ENCODE data around the gene BICDL2.

BICDL2 gene

DNA sequence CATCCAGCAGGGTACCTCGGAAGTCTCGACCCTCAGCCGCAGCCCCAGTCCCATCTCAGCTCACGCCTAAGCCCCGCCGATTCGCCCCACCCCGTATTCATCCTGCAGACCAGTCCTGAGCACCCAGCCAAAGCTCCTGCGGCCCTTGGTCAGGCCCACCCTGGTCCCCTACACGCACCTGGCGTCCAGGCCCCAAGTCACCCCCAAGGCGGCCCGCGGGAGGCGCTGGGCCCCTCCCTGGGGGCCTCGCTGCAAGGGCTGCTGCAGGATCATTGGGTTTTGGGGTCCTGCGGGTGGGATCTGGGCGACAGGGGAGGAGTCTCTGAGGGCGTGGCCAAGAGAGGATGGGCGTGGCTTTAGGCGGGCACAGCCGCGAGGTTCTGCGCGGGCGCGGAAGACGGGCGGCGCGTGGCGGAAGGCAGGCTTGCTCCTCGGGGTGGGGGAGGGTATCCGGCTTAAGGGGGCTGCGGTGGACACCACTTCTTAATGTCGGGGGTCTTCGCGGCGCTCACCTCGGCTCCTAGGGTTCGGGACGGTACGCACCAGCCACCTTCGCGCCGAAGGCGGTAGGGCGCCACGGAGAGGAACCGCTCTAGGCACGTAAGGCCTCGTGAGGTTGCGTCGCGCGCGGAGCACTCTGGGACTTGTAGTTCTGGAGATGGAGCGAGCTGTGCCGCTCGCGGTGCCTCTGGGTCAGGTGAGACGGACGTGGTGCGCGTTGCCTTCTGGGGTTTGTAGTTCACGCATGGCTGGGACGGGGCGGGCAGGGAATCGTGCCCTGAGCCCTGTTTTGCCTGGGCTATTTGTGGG lies 12.9 kb downstream of the BICDL2 start, which contains the start of the genes HCFC1R1 and THOC6:
Gene HCFC1R1, minus strand, starts transcription at position 274 of the 810 bp plus-strand sequence. Its CDS starts 1 bp downstream, at position 273.
Gene THOC6, plus strand, starts transcription at position 367 of the 810 bp plus-strand sequence. Its CDS starts 292 bp downstream, at position 659.
- DNase-seq, result peak; percentile 95 to 96

DNA sequence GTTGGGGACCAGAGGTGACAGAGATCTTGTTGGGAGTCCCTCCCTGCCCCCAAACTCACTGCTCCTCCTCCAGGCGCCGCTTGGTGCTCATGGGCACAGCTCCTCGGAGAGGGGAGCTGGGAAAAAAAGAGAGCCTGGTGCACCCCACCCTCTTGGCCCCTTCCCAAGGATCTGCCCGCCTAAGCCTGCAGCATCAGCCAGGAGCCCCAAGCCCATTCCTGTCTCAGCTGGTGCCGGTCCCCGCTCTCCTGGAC lies 13.4 kb downstream of the BICDL2 start:
- DNase-seq, result no peak

DNA sequence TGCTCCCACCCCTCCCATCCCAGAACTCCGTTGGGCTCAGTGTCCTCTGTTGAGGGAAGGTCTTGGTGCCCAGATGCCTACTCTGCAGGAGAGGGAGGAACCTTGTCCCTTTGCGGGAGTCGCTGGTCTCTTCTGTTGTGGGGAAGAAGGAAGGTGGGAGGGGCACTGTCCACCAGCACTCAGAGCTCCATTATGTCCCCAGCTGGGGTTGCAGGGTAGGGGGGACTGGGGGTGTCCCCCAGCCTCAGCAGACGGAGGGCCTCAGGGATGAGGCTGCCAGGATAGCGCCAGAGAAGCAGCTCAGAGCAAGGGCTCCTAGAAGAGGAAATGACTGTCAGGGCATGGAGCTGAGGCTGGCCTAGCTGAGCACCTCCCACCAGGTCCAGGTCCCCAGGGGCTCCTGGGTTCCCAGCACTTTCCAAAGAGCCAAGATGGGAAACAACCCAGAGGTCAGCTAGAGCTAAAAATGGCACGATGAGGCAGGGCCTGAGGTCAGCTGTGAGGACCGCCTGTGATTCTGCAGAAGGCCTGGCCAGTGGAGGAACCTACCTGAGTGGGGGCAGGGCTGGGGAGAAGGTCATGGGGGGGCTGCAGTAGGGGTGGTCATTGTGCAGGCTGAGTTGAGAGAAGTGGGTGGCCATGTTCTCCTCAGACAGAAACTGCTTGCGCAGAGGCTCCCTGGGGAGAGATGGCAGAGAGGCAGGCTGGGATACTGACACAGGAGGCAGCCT lies 13.9 kb downstream of the BICDL2 start:
- DNase-seq, result no peak

DNA sequence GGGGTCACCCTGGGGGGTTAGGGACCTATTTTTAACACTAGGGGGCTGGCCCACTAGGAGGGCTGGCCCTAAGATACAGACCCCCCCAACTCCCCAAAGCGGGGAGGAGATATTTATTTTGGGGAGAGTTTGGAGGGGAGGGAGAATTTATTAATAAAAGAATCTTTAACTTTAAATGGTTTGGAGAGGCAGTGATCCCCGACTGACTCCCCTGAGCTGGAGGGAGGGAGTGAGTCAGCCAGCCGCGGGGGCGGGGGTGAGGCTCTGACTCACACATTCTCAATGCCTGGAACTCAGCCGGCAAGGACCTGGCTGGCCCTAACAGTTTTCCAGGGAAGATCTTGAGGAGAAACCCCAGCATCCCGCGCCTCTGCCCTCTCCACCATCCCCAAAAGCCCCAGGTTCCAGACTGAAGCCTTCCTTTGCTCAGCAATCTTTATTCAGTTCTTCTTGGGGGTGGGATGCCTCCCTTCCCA lies 14.5 kb downstream of the BICDL2 start:
- DNase-seq, result peak; percentile 61 to 73

DNA sequence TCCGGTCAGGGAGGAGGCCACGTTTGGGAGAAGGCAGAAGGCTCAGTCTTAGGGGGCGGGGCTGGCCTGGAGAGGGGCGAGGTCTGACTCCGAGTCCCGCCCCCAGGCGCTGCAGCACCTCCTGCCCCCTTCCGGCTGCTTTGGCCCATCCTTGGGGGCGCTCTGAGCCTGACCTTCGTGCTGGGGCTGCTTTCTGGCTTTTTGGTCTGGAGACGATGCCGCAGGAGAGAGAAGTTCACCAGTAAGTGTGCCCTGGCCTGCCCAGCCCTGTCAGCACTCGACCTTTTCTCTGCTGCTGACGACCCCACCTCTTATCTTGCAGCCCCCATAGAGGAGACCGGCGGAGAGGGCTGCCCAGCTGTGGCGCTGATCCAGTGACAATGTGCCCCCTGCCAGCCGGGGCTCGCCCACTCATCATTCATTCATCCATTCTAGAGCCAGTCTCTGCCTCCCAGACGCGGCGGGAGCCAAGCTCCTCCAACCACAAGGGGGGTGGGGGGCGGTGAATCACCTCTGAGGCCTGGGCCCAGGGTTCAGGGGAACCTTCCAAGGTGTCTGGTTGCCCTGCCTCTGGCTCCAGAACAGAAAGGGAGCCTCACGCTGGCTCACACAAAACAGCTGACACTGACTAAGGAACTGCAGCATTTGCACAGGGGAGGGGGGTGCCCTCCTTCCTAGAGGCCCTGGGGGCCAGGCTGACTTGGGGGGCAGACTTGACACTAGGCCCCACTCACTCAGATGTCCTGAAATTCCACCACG lies 15.1 kb downstream of the BICDL2 start:
- peak; percentile 65 to 67 for DNase-seq

DNA sequence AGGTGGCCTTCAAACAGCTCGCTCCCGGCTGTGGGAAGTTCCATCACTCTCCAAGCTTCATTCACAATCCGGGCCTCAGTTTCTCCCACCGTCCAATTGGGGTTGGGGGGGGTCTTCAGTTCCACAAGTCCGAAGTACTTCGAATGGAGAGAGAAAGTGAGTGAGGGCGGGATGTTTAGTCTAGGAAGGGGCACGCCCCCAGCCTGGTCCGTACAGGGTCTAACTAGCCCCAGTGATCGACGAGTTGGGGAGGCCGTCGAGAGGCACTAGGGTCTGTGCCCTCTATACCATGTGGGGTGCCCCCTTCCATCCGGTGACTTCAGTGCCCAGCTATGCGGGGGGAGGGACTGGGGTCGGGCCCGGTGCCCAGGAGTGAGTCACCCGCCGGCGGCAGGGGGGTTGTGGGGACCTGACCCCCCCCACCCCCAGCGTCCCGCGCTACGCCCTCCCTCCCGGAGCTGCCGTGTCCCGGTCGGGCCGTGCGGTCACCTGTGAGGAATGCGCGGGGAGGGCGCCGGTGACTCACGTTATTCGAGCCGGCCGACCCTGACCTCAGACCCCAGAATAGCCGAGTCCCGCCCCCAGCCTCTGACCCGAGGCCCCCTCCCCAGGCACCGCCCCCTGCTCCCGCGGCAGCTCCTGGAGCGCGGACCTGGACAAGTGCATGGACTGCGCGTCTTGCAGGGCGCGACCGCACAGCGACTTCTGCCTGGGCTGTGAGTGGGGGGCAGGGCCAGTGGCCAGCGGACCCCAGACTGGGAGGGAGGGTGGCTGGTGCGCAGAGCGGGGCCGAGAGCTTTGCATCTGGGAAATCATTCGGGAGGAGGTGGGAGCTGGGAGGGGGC lies 15.9 kb downstream of the BICDL2 start:
- DNase-seq, result peak; percentile 62 to 68

DNA sequence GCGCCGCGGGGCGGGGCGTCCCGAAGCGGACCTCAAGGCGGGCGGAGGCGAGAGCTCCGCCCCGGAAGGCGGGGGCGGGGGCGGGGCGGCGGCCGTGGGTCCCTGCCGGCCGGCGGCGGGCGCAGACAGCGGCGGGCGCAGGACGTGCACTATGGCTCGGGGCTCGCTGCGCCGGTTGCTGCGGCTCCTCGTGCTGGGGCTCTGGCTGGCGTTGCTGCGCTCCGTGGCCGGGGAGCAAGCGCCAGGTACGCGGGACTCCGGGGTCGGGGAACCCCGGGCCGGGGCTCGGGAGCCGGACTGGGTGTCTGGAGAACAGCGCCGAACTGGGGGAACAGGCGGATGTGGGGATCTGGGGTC lies 16.5 kb downstream of the BICDL2 start, which contains the start of gene TNFRSF12A:
Gene TNFRSF12A, plus strand, starts transcription at position 122 of the 357 bp plus-strand sequence. Its CDS starts 30 bp downstream, at position 152.
- DNase-seq, result peak; percentile 76 to 77

DNA sequence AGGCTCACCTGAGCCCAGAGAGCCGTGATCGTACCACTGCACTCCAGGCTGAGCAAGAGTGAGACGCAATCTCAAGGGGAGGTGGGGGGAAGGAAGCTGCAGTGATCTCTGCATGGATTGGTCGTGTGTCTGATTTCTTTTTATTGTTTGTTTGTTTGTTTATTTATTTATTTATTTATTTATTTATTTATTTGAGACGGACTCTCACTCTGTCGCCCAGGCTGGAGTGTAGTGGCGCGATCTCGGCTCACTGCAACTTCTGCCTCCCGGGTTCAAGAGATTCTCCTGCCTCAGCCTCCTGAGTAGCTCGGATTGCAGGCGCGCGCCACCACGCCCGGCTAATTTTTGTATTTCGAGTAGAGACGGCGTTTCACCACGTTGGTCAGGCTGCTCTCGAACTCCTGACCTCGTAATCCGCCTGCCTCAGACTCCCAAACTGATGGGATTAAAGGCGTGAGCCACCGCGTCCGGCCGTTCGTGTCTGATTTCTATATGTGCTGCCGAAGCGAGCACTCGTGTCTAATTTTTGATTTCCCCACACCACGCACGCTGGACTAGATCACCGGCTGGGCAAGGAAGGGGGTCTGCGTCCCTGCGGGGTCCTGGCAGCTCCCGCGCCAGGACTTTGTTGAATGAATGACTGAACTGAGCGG lies 17.0 kb downstream of the BICDL2 start:
- DNase-seq, result no peak

DNA sequence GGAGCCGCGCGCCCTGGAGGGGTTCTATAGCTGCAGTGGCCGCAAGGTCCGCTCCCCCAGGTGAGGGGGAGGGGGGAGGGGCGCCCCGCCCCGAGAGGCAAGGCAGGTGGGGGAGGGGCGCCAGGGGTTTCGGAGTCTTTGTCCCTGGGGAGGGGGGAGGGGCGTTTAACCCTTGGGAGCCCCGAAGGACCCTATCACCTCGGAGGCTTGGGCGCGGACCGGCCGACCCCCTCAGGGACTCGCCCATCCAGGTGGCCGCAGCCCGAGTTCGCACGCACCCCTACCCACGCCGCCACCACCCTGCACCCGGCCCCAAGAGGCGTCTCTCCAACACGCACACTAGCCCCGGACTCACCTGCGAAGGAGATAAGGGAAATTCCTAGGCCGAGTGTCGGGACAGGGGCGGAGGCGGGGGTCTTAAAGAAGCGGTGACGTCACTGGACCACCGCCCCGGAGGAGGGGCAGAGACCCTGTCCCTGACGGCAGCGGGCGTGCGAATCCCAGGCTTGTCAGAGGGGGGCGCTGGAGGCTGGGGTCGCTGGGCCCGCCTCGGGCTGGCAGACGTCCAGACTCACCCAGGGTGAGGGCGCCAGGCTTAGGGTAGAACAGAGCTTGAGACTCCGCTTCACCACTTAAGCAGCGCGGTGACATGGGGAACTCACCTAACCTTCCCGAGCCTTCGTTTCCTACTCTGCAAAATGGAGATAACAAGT lies 18.8 kb downstream of the BICDL2 start, which contains the start of gene CLDN6:
Gene CLDN6, minus strand, starts transcription at position 390 of the 713 bp plus-strand sequence. CDS start 2,162 bp downstream, outside the sequence.
- DNase-seq, result no peak

DNA sequence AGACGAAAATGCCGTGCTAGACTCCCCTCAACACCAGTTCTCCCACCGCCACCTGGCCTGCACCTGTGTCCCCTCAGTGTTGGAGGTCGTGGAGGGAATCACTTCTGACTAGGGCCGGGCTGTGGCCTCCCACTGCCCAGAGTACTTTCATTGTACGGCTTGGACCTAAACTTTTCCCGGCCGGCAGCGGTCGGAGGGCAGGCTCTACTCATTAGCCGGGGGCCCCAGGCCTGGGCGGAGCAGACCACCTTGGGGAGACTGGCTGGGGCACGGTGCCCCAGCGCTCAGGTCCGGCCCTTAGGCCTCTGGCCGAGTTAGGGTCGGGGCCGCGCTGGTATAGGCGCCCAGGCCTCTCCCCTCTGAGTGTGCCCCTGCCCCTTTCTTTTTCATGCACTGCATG lies 19.4 kb downstream of the BICDL2 start:
- no peak for DNase-seq

DNA sequence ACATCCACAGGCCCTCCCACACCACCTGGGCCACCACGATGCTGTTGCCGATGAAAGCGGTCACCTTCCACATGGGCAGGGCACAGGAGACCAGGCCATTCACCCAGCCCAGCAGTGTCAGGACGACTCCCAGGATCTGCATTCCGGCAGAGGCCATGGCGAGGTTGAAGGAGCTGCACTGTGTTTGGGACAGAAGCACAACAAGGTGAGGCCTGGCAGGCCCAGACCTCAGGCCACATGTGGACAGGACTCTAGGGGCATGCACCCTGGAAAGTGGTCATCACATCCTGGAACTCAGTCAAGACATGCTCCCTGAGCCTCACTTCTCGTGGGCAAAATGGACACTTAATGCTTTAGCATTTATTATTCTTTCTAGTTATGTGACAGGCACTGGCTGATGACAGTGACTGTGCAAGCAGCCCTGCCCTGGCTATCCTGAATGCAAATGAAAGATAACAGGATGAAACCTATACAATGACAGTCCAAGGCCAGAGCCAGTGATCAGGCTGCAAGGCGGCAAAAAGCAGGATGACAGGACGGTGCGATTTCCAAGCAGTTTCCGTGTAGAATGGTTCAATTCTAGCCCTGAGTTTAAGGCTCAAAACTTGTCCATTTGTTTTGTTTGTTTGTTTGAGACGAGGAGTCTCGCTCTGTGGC lies 20.8 kb downstream of the BICDL2 start:
- no peak for DNase-seq

DNA sequence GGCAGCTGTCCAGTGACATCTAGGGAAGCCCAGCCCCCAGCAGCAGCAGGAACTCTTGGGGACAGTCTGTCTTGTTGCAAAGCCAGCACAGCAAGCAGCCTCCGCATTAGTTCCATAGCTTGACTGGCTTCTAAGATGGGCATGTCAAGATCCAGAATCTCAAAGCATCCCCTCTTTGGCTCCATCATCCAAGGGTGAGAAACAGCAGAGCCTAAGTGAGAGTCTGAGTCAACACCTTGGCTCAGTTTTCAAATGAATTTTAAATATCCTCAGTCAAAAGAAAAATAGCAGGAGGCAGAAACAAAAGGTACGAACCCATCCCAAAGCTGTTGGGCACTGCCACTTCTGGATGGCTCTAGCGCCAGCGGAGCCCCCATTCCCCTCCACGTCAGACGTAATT lies 21.8 kb downstream of the BICDL2 start:
- no peak for DNase-seq

DNA sequence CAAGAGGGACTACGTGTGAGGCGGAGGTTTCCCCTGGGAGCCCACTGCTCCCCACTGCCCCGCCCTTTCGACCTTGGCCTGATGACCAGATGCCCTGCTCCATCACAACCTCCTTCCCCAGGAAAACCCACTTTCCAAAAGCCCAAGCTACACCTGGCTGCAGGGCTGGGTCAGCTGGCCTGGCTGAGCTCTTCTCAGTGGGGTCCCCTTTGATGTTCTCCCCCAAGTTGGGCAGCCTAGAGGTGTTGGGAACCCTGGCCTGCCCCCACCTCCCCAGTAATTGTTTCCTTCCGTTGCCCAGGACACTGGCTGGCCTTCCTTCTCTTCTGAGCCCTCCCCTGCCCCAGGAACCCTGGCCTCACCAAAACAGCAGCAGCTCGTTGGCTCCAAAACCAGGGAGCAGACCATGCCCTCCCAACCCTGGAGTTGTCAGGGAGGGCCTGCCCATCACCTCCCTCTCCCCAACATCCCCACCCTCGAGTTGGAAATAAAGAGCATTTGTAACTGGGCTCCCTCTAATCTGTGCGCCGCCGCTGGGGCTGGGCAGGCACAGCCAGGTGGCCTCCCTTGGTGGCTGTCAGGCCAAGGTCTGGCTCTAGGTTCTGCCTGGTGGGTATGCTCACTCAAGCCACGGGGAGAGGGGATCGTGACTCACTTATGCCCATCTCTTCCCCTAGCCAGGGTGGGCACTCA lies 22.6 kb downstream of the BICDL2 start:
- DNase-seq, result no peak

DNA sequence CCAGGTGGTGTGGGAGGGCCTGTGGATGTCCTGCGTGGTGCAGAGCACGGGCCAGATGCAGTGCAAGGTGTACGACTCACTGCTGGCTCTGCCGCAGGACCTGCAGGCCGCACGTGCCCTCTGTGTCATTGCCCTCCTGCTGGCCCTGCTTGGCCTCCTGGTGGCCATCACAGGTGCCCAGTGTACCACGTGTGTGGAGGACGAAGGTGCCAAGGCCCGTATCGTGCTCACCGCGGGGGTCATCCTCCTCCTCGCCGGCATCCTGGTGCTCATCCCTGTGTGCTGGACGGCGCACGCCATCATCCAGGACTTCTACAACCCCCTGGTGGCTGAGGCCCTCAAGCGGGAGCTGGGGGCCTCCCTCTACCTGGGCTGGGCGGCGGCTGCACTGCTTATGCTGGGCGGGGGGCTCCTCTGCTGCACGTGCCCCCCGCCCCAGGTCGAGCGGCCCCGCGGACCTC lies 23.2 kb downstream of the BICDL2 start:
- DNase-seq, result no peak

DNA sequence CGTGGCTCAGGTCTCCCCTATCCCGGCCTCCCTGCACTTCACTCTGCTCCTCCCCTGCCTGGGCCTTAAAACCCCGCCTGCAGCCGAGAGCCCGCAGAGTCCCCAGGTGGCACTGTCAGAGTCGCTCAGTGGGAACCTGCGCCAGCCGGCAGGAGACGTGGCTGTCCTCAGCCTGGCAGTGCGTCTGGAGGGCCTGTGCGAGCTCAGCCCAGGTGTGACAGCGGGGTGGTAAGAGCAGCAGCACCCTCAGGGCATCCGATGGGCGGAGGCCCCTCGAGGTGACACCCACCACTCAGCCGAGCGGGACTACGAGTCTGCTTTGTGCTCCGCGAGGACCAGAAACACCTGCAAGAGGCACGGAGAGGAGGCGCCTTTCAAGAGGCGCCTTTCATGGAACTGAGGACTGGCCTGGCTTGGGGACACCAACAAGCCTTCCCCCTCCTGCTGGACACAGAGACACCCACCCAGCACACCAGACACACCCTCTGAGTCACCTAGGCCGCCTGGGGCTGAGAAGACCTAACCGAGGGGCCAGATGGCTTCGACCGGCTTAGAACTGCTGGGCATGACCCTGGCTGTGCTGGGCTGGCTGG lies 23.8 kb downstream of the BICDL2 start, which contains the start of gene CLDN9:
Gene CLDN9, plus strand, starts transcription at position 96 of the 593 bp plus-strand sequence. Its CDS starts 440 bp downstream, at position 536.
- DNase-seq, result no peak

DNA sequence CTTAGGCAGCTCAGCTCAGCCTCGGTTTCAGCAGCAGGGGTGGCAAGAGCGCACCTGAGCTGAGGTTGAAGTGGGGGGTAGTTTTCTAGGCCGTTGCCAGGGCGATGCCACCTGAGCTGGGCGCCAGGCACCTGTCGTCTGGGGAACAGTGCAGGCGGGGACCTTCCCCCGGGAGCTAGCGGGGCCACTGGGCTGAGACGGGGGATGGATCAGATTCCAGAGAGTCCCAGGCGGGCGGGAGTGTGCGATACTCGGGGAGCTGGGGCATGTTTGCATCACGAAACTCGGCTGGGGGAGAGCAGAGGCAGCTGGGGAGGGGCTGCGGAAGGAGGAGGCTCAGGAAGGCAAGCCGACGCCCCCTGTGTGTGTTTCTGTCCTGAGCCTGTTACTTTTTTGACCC lies 24.5 kb downstream of the BICDL2 start:
- no peak for DNase-seq

DNA sequence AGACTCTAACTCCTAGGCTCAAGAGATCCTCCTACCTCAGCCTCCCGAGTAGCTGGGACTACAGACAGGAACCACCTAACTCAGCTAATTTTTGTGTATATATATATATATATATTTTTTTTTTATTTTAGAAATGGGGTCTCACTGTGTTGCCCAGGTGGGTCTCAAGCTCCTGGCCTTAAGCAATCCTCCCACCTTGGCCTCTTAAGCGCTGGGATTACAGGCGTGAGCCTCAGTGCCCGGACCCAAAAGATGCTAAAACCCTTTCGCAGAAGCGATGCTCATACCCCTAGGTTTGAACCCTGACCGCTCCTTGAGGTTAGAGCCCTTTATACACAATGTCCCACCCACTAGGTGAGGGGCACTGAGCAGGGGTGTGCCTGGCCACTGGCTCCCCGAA lies 26.2 kb downstream of the BICDL2 start:
- DNase-seq, result no peak

DNA sequence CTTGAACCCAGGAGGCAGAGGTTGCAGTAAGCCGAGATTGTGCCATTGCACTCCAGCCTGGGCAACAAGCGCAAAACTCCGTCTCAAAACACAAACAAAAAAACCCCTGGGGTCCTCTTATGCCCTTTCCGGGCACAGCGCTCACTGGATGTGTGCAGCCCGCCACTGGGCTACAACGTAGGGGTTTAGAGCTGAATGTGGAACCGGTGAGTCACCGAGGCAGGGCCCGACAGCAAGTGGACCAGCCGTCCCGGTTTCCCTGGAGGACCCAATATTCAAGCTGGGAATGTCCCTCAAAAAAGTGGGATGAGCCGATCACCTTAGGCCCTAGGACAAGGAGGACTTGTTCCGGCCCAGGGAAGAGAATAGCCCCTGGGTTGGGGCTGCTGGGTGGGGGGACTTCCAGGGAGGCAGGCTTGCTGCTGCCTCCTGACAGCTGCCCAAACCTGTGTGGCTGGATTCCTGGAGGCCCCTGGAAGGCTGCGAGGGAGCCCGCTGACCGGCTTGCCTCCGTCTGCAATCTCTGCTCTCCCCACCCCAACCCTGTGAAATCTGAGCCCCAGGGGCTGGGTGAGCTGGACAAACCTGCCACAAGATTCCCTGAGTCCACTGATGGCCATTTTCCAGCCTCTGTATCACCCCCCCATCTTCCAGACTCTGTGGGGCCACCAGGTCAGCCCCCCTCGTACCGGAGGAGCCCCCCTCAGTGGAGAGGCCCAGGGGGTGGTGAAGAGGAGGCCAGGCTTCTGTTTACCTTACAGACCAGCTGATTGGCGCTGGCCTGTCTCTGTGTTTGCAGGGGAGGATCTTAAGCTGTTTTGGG lies 27.0 kb downstream of the BICDL2 start:
- DNase-seq, result no peak
